Uterus (tissue), 2 donors: ENCODE results near the gene ARHGEF16.

ENCODE experiments used
- CTCF ChIP-seq, 4 experiments: fragments of 200-600 bp in 2 of 4; fragments of 450-650 bp in 2 of 4; sonication (generic) in 2 of 4; IDR thresholded peaks; one replicate each; pipeline ENCODE4 v1.5.1; 2016 to 2019; ENCODE audit warnings: antibody characterized with exemption in 4 of 4, mild to moderate bottlenecking in 2 of 4, moderate library complexity in 1 of 4
- POLR2A ChIP-seq, 2 donors: fragments of 450-650 bp; IDR thresholded peaks; one replicate each; pipeline ENCODE4 v1.6.1; 2016; ENCODE audit warnings: antibody characterized with exemption in 2 of 2, mild to moderate bottlenecking in 1 of 2, moderate library complexity in 1 of 2

- TF ChIP-seq POLR2A (IDR thresholded peaks at IDR 0.05) (no peak), CTCF (IDR thresholded peaks at IDR 0.05) (no peak)
Measured at GRCh38 chr1:3439346-3440299, 14.8 kb upstream of the ARHGEF16 start.
